Measurements from ENCODE around the gene NKX6-1.

Gene NKX6-1

GRCh38 chr4:84498935-84499623 is at the start of gene NKX6-1:
Gene NKX6-1 (minus strand): TSS chr4:84499292. CDS start chr4:84498228, 1,064 bp downstream.
- DNase-seq = peak; percentile 79

GRCh38 chr4:84547211-84547610 is 48.1 kb upstream of the NKX6-1 start:
- DNase-seq = no peak

- no peak for DNase-seq
Measured at GRCh38 chr4:84545093-84545492, 46.0 kb upstream of the NKX6-1 start.

- no peak for DNase-seq
Measured at GRCh38 chr4:84535901-84536300, 36.8 kb upstream of the NKX6-1 start.

GRCh38 chr4:84531689-84532088 is 32.6 kb upstream of the NKX6-1 start:
- DNase-seq = no peak

GRCh38 chr4:84530871-84531270 is 31.8 kb upstream of the NKX6-1 start:
- no peak for DNase-seq

- no peak for DNase-seq
Measured at GRCh38 chr4:84530454-84530853, 31.4 kb upstream of the NKX6-1 start.

GRCh38 chr4:84529169-84529751 is 30.2 kb upstream of the NKX6-1 start:
- peak; percentile 42 for DNase-seq

- DNase-seq = no peak
Measured at GRCh38 chr4:84527391-84527790, 28.3 kb upstream of the NKX6-1 start.

GRCh38 chr4:84515075-84515474 is 16.0 kb upstream of the NKX6-1 start:
- DNase-seq = no peak

GRCh38 chr4:84512277-84512676 is 13.2 kb upstream of the NKX6-1 start:
- DNase-seq = no peak

- DNase-seq = no peak
Measured at GRCh38 chr4:84511703-84512102, 12.6 kb upstream of the NKX6-1 start.

- DNase-seq = no peak
Measured at GRCh38 chr4:84507941-84508340, 8.8 kb upstream of the NKX6-1 start.

GRCh38 chr4:84504821-84505220 is 5.7 kb upstream of the NKX6-1 start:
- DNase-seq = no peak

- peak; percentile 55 for DNase-seq
Measured at GRCh38 chr4:84503495-84504437, 4.7 kb upstream of the NKX6-1 start.

GRCh38 chr4:84502955-84503373 is 3.9 kb upstream of the NKX6-1 start:
- no peak for DNase-seq

GRCh38 chr4:84502333-84502954 is 3.4 kb upstream of the NKX6-1 start:
- no peak for DNase-seq

- DNase-seq = no peak
Measured at GRCh38 chr4:84501721-84502267, 2.7 kb upstream of the NKX6-1 start.

- no peak for DNase-seq
Measured at GRCh38 chr4:84501202-84501503, 2.1 kb upstream of the NKX6-1 start.

- DNase-seq = no peak
Measured at GRCh38 chr4:84500386-84501201, 1.5 kb upstream of the NKX6-1 start.

GRCh38 chr4:84499624-84499982 is 511 bp upstream of the NKX6-1 start:
- peak; percentile 61 for DNase-seq

Measured in NCI-H1694 treated with DMSO at 0.1 percent for 48 hours (cell line).